Osteoblast (primary cell): ENCODE measurements around the gene SEPTIN1. TPM values are rescaled to one million over a fixed set of nuclear protein-coding genes. Genes with fewer than 3 reads are reported as not detected.
A peak's percentile ranks its signal among the peaks of the same experiment; 100 is the strongest.

Experiments used
- DNase-seq: peaks from one replicate; pipeline ENCODE4 v3.0.0; 2011; ENCODE audit warnings: low spot score, mixed read lengths; ENCODE audit not compliant: insufficient read length; ENCODE audit errors: missing footprints
- H2AFZ ChIP-seq: 2 replicates; pipeline ENCODE4 v1.6.0; 2011; ENCODE audit warnings: mild to moderate bottlenecking, low read length
- H3K27ac ChIP-seq: 2 replicates; pipeline ENCODE4 v1.5.1; 2011; ENCODE audit warnings: mild to moderate bottlenecking, low read depth, low read length, moderate library complexity
- H3K27me3 ChIP-seq: 2 replicates; pipeline ENCODE4 v1.6.0; 2012; ENCODE audit warnings: mild to moderate bottlenecking, control low read depth, inconsistent platforms, low read length, moderate library complexity; ENCODE audit not compliant: insufficient read depth
- H3K36me3 ChIP-seq: 2 replicates; pipeline ENCODE4 v1.5.1; 2011; ENCODE audit warnings: mild to moderate bottlenecking, low read length, control low read depth, moderate library complexity; ENCODE audit not compliant: insufficient read depth
- H3K4me1 ChIP-seq: 2 replicates; pipeline ENCODE4 v1.5.1; 2011; ENCODE audit warnings: mild to moderate bottlenecking, low read length, control low read depth, moderate library complexity; ENCODE audit not compliant: insufficient read depth
- H3K4me2 ChIP-seq: 2 replicates; pipeline ENCODE4 v1.6.0; 2011; ENCODE audit warnings: mild to moderate bottlenecking, low read length; ENCODE audit not compliant: insufficient read depth
- H3K4me3 ChIP-seq: fragments of 200-600 bp; sonication (generic); 3 replicates; pipeline ENCODE4 v1.5.1; 2012; ENCODE audit warnings: mild to moderate bottlenecking, low read length, inconsistent platforms; ENCODE audit not compliant: insufficient read depth
- H3K79me2 ChIP-seq: 2 replicates; pipeline ENCODE4 v1.6.0; 2012; ENCODE audit warnings: mild to moderate bottlenecking, low read length, control low read depth, inconsistent platforms; ENCODE audit not compliant: insufficient read depth
- H3K9me3 ChIP-seq: 2 replicates; pipeline ENCODE4 v1.5.1; 2011; ENCODE audit warnings: low read depth, low read length, control low read depth
- H4K20me1 ChIP-seq: 2 replicates; pipeline ENCODE4 v1.6.0; 2012; ENCODE audit warnings: mild to moderate bottlenecking, low read length, control low read depth; ENCODE audit not compliant: insufficient read depth
- total RNA-seq: library from RNA; depleted of rRNA; stranded (reverse); fragments of >200 nt; gene quantifications from 2 replicates; pipeline ENCODE4 v1.2.3, GENCODE V29; 2012
- TF ChIP-seq, protein P1 (sequence below): IDR thresholded peaks from 2 replicates; pipeline ENCODE4 v1.5.1; 2011; ENCODE audit warnings: mild to moderate bottlenecking, low read depth, low read length, moderate library complexity; ENCODE audit errors: extremely low read depth

The SEPTIN1 gene
- total RNA-seq, 1 donor = not detected

DNA sequence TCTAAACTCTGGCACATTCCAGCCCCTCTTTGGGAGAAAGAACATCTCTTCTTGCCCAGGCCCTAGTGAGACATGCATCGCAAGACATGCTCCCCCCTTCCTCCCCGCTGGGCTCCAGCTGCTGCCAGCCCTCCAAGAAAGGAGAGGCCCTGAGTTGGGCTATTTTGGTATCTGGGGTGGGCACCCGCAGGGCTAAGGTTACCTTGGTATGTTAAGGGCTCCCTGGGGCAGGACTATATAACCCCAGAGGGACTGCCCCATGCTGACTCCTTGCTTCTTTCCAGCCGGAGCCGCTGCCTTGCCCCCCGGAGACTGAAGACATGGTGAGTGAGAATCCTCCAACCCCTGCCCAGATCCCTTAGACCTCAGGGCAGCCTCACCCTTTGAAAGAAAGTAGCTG is 7.8 kb downstream of the SEPTIN1 start, which contains the start of gene MYL11:
MYL11 (plus strand) TSS at position 265 of the 400 bp plus-strand sequence; CDS start at position 321, 56 bp downstream.
- TF ChIP-seq, protein P1, sequence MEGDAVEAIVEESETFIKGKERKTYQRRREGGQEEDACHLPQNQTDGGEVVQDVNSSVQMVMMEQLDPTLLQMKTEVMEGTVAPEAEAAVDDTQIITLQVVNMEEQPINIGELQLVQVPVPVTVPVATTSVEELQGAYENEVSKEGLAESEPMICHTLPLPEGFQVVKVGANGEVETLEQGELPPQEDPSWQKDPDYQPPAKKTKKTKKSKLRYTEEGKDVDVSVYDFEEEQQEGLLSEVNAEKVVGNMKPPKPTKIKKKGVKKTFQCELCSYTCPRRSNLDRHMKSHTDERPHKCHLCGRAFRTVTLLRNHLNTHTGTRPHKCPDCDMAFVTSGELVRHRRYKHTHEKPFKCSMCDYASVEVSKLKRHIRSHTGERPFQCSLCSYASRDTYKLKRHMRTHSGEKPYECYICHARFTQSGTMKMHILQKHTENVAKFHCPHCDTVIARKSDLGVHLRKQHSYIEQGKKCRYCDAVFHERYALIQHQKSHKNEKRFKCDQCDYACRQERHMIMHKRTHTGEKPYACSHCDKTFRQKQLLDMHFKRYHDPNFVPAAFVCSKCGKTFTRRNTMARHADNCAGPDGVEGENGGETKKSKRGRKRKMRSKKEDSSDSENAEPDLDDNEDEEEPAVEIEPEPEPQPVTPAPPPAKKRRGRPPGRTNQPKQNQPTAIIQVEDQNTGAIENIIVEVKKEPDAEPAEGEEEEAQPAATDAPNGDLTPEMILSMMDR = no peak
- H3K36me3 ChIP-seq = no peaks in the 10 kb centered on the region
- H3K4me3 ChIP-seq = no peak within 1 kb of the TSS
- H3K4me2 ChIP-seq = no peak within 1 kb of the TSS
- peaks cover 19% of the 10 kb centered on the region for H3K4me1 ChIP-seq
- peaks cover 9% of the 10 kb centered on the region for H3K79me2 ChIP-seq
- no peaks in the 10 kb centered on the region for H3K9me3 ChIP-seq
- H3K27ac ChIP-seq = no peak within 1 kb of the TSS
- H3K27me3 ChIP-seq = no peaks in the 10 kb centered on the region
- no peak for DNase-seq
- H4K20me1 ChIP-seq = peaks cover 6% of the 10 kb centered on the region
- no peak within 1 kb of the TSS for H2AFZ ChIP-seq

DNA sequence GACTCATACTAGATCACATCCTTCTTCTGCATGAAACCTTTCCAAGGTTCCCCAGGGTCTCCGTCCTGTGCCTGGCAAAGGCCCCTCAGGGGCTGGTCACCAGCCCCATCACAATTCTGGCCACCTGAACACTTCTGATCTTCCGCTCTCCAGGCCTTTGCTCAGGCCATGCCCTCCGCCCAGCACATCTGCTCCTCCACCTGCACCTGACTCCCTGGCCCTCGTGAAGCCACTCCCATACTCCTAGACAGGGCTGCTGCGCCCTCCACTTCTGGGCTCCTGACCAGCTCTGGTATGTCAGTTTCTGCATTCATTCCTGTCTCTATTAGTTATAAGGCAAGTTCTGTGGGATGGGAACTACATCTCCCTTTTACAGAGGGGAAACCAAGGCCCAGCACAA is 9.6 kb downstream of the SEPTIN1 start:
- Histone ChIP-seq H3K36me3 (no peaks in the 10 kb centered on the region), H3K9me3 (no peaks in the 10 kb centered on the region), H4K20me1 (peaks cover 19% of the 10 kb centered on the region), H3K79me2 (peaks cover 24% of the 10 kb centered on the region), H3K27me3 (no peaks in the 10 kb centered on the region), H3K4me2 (no peak overlapping the region), H3K27ac (no peak overlapping the region), H3K4me3 (no peak overlapping the region), H2AFZ (no peak overlapping the region), H3K4me1 (peaks cover 25% of the 10 kb centered on the region)
- peak; percentile 32 for DNase-seq
- TF ChIP-seq, protein P1 = no peak

GRCh38 chr16:30372038-30372712 is 10.2 kb downstream of the SEPTIN1 start:
- Histone ChIP-seq H3K4me3 (no peak overlapping the region), H3K27me3 (no peaks in the 10 kb centered on the region), H3K36me3 (no peaks in the 10 kb centered on the region), H3K4me2 (no peak overlapping the region), H3K79me2 (peaks cover 29% of the 10 kb centered on the region), H4K20me1 (peaks cover 25% of the 10 kb centered on the region), H3K27ac (no peak overlapping the region), H3K9me3 (no peaks in the 10 kb centered on the region), H2AFZ (no peak overlapping the region), H3K4me1 (peaks cover 26% of the 10 kb centered on the region)
- DNase-seq = peak; percentile 38
- TF ChIP-seq, protein P1 = no peak

GRCh38 chr16:30371248-30371816 is 11.0 kb downstream of the SEPTIN1 start:
- Histone ChIP-seq H3K9me3 (no peaks in the 10 kb centered on the region), H3K36me3 (no peaks in the 10 kb centered on the region), H3K79me2 (peaks cover 38% of the 10 kb centered on the region), H2AFZ (peak overlapping the region; percentile 90), H3K4me2 (peak overlapping the region; percentile 92), H3K27ac (peak overlapping the region; percentile 56), H3K4me3 (peak overlapping the region; percentile 74), H3K27me3 (no peaks in the 10 kb centered on the region), H4K20me1 (peaks cover 32% of the 10 kb centered on the region), H3K4me1 (peaks cover 24% of the 10 kb centered on the region)
- DNase-seq = no peak
- TF ChIP-seq, protein P1 = no peak
